Left lobe of liver (tissue), 2 donors: ENCODE results near the gene AMPD1. TPM values are rescaled to one million over a fixed set of nuclear protein-coding genes. Genes with fewer than 3 reads are reported as not detected.
A peak's percentile ranks its signal among the peaks of the same experiment; 100 is the strongest.

Experiments
- ATAC-seq: fragments of 200-7000 bp; cut with Tn5 transposase; one replicate; pipeline ENCODE4 v1.9.1; 2020; ENCODE audit warnings: mild to moderate bottlenecking, moderate library complexity
- DNase-seq: peaks from one replicate; pipeline ENCODE4 v3.0.0-alpha.2; 2020; ENCODE audit warnings: low spot score
- total RNA-seq: library from RNA; stranded (reverse); gene quantifications from one replicate; pipeline ENCODE4 v1.2.1, GENCODE V29; 2021
- donor health status: DM: no; HTN: no; CAD: no; lungs with moderate emphysema.
- donor health status: DM: no; HTN: yes; CAD: no.

Gene AMPD1
- total RNA-seq = not detected

DNA sequence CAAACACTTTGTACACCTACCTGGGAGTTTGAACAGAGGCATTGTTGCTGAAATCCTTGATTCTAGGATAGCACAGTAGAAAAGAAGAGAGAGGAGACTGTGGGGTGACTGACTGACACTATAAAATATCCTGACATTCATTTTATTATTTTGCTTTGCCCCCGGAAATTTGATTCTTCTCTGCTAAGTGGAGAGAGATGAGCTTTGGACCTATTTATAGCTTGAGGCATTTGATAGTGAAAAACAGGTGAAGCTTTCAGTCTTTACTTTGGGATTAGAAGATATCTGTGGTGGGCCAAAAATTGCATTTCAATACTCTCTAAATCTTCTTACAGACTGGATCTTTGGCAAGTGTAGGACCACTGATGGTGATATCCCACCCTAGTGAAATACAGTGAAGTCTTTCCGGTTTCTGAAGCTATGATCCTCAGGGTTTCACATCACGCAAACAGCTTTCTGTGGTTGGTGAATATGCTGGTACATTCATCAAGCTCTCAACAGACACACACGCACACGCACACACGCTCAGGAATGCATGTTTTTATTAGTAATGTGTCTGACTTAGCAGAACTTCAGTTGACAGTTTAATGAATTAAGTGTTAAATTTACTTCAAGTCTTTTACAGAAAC is at the start of gene AMPD1:
Gene AMPD1, minus strand, starts transcription at position 117 of the 629 bp plus-strand sequence. Its CDS starts 75 bp downstream, at position 42.
- ATAC-seq (no peak), DNase-seq (no peak)

DNA sequence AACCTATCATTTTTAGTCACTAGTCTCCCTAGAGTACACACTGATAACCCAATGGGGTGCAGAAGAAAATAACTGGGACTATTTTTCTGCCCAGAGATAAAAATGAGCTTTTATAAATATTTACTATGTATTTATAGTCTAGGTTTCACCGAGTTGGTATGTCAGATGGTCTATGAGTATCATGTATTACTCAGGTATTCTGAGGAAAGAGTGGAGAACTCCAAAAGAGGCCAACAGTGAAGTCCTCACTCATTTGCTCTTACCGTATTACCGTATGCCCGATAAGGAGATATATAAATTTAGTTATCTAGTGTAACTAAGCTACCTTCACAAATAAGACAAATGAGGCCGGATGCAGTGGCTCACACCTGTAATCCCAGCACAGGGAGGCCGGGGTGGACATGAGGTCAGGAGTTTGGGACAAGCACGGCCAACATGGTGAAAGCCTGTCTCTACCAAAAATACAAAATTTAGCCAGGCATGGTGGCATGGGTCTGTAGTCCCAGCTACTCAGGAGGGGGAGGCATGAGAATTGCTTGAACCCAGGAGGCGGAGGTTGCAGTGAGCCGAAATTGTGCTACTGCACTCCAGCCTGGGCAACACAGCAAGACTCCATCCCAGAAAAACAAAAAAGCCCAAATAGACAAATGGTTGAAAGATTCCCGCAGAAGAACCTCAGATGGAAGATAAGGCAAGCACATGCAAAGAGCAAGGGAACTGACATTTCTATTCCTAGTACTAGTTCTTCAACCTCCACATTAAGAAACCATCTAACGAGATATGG is 46.8 kb upstream of the AMPD1 start:
- ATAC-seq = no peak
- no peak for DNase-seq

DNA sequence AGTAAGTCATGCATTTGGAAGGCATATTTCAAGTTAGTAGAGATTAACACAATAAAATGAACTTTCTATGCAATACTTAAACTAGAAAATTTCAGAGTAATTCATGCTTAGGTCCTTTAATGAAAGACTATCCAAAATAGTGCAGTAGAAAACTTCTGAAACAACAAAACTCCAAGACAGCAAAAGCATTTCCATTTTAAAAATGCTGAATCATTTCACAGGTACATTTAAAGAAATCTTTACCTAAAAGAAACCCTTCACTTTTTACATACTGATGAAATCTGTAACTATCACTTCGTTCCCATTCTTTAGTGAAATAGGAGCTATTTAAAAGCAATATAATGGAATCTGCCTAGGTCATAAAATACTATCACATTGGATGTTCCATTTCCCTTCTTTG is 45.0 kb upstream of the AMPD1 start:
- DNase-seq (no peak), ATAC-seq (no peak)

DNA sequence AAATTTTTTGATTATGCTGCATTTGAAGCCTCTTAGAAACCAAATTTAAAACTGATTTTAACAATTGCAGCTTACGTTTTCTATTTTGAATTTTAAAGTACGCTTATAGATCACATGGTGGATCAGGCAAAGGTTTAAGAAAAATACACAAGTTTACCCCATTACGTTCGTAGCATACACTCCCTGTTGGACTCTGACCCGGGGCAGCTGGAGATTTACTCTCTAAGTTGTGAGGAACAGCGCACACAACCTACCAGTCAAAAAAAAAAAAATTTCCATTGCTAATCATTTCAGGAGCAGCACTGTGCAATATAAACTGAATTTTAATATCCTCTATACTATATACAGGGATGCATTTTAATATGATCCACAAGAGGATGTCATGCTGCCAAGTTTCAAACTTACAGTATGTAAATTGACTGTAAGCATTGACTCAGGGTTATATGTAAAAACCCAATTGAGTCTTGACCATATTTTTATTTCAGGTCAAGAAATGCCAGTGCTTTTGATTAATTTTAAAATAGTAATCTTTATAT is 42.0 kb upstream of the AMPD1 start:
- no peak for DNase-seq
- peak; percentile 56 for ATAC-seq

DNA sequence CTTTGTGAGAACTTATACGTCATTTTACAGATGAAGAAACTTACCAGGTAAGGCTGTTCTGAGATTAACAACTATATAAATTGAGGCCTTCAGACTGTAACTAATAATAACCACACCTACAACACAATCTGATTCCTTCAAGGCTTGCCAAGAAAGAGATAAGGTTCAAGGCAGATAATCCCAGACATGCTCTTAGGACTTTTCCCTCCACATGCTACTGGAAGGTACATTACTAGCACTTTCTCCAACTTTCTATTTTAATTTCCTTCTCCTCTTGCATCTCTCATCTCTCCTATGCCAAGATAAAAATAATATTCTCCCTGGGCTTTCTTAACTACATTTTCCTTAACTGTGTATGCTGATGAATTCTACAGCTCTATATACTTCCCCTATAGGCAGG is 40.1 kb upstream of the AMPD1 start:
- DNase-seq (no peak), ATAC-seq (no peak)

DNA sequence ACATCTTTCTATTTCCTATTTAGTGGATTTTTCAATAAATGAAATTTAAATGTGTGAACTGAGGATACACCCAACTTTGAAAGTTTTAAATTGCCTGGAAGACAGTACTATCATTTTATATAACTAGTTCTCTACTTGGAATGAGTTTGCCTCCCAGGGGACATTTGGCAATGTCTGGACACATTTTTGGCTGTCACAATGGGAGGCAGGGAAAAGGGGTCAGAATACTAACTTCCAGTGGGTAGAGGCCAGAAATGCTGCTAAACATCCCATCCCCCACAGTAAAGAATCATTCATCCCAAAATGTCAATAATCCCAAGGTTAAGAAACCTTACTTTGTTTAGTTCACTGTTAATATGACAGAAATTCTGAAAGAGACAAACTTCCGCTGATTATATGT is 34.4 kb upstream of the AMPD1 start:
- peak; percentile 89 for ATAC-seq
- DNase-seq = peak; percentile 61

DNA sequence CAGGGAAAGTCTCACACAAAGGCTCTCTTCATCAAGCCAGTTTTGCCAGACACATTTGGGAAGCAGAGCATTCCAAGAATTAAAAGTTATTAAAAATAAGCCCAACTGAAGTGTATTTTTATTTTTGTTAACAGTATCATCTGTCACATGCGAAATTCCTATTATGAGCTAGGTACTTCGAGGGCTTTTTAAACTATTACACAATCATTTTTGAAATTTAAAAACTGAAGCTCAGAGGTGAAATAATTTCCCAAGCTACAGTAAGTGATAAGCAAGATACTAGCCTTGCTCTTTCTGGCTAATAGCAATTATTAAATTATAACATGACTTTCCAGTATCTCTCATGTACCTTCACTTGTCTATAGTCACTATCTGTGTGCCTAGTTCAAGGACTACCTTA is 33.2 kb upstream of the AMPD1 start:
- DNase-seq = no peak

DNA sequence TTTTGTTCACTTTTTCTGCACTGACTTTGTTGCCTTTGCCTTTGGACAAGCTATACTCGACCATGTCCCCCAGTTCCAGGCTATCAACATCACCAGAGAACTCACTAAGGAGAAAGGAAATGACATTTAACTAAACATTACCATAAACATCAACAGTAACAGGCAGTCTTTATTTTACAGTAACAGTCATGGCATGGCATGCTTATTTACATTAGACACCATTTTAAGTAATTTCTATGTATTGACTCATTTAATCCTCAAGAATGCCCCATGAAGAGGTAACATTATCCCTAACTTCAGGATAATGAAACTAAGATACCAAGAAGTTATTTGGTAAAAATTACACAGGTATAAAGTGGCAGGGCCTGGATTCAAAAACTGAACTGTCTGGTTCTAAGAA is 29.9 kb upstream of the AMPD1 start:
- no peak for DNase-seq

More for the DNA sequence above, 33.2 kb upstream of the AMPD1 start:
- no peak for ATAC-seq

DNA sequence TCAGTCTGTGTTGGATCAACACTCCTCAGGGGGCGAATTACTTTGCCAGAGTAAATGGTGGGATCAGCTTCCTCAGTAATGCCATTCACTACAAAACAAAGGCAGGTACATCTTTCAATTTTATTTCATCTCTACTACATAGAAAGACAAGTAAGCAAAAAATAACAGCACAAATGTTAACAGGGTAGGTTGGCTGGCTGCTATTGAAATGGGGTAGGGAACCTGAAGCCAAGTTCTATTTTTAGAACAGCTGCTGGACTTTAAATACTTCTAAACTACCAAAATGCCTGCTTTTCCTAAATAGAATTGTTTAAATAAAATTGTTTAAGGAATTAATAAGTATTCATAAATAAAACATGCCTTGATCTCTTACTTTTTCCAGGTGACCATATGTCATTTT is 28.6 kb upstream of the AMPD1 start:
- no peak for DNase-seq
- no peak for ATAC-seq

More for the DNA sequence above, 29.9 kb upstream of the AMPD1 start:
- ATAC-seq = no peak

DNA sequence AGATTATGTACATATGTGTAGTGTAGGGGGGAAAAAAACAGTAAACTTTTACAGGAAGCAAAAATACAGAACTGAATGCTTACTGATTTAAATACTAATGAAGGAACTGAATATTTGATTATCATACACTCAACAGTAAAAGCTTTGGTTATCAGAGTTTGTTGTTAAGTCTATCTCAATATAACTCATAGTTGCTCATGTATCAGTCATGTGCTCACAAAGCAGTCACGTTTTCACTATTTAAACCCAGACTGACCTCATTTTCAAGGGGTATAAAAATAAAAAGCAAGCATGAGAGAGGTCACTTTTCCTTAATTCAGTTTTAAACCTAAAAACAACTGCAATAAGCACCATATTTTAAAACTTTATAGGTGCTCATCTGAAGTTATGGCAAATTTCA is 28.1 kb upstream of the AMPD1 start:
- ATAC-seq (no peak), DNase-seq (no peak)

DNA sequence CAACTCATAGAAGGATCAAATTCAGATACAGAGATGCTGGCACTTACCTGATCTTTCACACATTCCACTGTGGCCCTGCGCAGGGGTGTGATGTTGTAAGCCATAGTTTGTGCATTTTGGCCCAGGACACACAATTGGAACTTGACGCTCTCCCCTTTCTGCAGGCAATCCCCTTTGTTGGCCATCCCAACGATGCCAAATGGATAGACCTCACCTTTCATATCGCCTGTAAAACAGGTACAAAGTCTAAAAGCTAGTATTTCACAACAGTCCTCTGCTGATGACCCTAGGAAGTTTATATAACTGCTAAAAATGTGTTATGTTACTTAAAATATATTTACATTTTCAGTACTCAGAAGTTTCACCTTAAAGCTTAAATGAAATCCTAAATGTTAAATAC is 25.1 kb upstream of the AMPD1 start:
- peak; percentile 76 for ATAC-seq
- peak; percentile 84 for DNase-seq

DNA sequence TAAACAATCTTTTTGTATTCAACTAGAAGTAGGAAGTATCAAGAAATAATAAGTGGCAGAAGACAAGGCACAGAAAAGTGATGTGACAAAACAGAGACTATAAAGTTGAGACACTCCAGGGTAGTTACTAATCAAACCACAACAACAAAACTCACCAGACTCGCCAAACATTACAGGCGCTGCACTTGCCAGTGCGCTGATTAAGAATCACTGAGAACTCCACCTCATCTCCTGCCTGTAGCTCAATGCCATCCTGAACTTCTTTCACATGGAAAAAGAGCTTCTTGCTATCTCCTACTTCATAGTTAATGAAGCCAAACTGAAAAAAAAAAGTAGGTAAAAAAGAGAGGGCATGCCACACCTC is 24.1 kb upstream of the AMPD1 start:
- no peak for ATAC-seq
- no peak for DNase-seq

DNA sequence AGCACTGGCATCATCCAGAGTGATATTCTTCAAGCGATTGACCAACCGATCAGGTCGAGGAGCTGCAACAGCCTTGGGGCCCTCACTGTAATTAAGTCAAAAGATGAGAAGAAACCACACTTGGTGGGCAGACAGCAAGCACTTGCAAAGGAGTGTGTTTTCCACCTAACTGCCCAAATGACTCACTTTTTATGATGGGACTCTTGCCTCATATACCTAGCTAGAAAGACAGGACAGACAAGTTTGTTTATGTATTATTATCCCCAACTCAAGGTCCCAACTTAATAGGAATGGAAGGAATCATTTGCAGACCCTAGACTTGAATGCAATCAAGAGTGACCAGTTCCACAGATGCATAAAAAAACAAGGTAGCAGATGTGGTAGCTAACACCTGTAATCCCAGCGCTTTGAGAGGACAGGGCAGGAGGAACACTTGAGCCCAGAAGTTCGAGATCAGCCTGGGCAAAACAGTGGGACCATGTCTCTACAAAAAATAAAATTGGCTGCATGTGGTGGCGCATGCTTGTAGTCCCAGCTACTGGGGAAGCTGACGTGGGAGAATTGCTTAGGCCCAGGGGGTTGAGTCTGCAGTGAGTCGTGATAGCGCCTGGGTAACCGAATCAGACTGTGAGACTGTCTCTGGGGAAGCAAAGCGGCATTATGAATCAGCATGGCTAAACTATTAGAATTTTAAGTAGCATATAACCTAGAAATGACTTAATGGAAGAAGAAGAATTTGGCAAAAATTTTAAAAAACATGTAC is 23.5 kb upstream of the AMPD1 start:
- ATAC-seq = no peak

DNA sequence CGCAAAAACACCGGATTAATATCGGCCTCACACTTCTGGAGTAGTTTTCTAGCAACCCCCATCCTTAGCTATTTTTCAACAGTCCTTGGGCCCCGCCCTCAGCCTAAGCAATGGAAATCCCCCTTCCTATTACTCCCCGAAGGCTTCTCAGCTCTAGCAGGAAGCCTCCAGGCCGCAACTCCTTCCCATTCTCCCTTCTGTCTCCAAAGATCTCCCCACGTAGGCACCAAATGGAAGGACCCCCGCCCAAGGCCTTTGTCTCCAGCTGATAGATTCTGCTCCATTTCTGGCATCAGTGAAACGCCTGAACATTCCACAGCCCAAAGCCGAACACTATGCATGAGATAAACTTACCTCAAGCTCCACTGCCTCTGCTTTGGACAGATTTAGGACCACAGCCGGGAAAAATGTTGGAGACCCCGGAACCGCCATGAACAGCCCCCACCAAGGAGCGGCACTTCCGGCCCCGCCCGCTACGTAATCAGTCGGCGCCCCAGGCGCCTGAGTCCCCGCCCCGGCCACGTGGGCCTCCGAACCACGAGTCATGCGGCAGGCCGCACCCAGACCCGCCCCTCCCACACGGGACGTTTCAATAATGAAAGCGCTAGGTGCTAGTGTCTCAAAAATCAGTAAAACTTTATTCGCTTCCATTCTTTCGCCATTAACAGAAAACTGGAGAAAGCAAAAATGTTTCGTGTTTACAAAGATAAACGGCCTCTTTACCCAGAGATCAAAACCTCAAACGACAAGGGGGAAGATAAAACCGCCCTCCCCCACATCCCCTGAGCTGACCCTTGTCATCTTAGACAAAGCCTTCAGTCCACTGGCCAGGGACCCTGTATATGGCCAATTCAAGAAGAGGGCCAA is 21.2 kb upstream of the AMPD1 start, which contains the start of gene NRAS:
Gene NRAS, minus strand, starts transcription at position 468 of the 867 bp plus-strand sequence. CDS start 611 bp downstream, outside the sequence.
- ATAC-seq (peak; percentile 94), DNase-seq (peak; percentile 95)

More for the DNA sequence above, 23.5 kb upstream of the AMPD1 start:
- no peak for DNase-seq

DNA sequence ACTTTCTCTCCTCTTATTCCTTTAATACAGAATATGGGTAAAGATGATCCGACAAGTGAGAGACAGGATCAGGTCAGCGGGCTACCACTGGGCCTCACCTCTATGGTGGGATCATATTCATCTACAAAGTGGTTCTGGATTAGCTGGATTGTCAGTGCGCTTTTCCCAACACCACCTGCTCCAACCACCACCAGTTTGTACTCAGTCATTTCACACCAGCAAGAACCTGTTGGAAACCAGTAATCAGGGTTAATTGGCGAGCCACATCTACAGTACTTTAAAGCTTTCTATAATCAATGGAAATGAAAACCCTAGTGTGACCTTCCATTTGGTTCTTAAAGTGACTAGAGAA is 20.6 kb upstream of the AMPD1 start:
- DNase-seq (no peak), ATAC-seq (no peak)

DNA sequence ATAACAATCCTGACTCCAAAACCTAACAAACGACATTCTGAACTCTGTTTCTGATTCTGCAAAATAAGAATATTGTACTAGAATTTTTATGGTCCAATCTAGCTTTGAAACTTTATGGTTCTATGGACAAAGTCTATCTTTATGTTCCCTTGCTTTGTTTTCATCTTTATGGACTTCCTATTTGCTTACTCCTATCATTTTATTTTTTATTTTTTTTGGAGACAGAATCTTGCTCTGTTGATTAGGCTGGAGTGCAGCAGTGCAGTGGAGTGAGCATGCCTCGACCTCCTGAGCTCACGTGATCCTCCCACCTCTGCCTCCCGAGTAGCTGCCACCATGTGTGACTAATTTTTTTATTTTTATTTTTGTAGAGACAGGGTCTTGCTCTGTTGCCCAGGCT is 17.6 kb upstream of the AMPD1 start:
- DNase-seq (no peak), ATAC-seq (no peak)

DNA sequence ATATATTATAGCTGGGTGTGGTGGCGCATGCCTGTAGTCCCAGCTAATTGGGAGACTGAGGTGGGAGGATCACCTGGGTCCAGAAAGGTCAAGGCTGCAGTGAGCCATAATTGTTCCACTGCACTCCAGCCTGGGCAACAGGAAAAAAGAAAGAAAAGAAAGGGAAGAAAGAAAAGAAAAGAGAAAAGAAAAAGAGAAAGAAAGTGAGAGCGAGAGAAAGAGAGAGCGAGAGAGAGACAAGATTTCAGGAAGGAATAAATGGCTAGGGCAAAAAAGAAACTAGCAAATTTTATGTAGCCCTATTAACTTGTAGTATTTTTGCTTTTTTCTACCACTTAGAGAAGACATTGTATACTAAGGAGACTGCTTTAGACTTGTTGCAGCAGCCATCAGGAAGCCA is 15.0 kb upstream of the AMPD1 start:
- DNase-seq (no peak), ATAC-seq (no peak)

DNA sequence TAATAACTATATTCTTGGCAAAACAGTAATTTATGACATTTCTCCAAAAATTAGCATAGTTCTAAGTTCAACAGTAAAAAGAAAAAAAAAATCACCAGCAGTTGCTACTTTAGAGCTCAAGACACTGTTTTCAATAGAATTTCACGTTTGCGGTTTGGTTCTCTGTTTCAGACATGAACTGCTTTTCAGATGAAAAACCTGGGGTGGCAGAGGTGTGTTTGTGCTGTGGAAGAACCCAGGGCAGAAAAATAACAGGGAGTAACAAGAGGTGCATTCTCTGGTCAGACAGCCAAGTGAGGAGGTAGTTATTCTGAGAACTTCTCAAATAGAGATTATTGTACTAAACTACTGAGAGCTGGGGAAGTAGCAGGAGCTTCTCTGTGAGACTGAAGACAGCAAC is 12.3 kb upstream of the AMPD1 start:
- no peak for ATAC-seq

DNA sequence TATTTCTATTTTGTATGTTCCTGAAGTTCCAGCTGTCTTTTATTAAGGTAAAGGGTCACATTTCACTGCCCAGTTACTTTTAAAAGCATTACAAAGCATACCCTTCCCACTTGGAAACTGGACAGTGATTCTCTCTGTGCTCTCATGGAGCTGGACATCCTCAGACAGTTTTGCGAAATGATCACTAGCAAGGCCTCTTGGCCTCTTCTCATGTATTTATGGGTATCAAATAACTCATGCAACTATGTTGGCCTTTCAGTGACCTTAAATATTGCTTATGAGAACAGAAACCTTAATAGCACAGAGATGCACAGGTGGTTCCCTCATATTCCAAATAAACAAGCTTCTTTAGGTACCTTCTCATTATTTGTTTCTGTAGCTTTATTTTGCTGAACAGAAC is 7.9 kb upstream of the AMPD1 start:
- DNase-seq = no peak

More for the DNA sequence above, 12.3 kb upstream of the AMPD1 start:
- DNase-seq = no peak

DNA sequence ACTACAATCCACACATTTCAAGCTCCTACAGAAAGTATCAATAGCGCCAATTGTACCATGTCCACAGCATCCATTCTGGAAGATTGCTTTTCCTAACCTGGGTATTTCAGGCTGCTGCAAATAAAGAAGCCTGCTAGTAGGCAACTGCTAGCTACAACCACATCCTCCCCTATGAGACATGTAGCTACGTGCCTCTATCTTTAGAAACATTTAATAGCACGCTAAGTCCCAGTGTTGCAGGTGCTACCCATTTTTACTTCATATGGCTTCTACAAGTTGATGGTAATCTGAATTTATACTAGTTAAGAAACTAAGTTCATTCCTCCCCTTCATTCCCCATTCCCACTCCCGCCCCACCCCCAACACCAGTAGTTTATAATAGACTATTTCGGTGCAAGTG is 7.4 kb upstream of the AMPD1 start:
- no peak for ATAC-seq
- no peak for DNase-seq

More for the DNA sequence above, 7.9 kb upstream of the AMPD1 start:
- no peak for ATAC-seq

DNA sequence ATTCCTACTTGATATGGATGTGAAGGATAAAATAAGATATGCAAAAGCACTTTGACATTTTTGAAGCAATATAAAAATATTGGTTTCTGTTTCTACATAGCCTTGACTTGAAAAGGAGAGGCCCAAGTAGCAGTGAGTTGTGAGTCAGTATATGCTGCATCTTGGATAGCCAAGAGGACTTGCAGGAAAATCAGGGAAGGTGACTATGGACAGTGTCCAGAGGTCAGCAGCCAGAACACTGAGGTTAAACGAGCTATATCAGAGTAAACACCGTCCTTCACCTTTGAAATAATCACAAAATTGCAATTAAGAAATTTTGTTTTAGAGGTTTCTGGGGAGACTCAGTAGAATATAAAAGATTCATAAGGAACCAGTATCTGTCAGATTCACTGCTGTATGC is 6.6 kb upstream of the AMPD1 start:
- DNase-seq (no peak), ATAC-seq (peak; percentile 50)
